ENCODE results near the gene PDE9A. TPM values are rescaled to one million over a fixed set of nuclear protein-coding genes. Genes with fewer than 3 reads are reported as not detected.

The PDE9A gene
- total RNA-seq, 3 donors from 2014 or later: 3.0 to 14.7 (median 10.5) TPM

DNA sequence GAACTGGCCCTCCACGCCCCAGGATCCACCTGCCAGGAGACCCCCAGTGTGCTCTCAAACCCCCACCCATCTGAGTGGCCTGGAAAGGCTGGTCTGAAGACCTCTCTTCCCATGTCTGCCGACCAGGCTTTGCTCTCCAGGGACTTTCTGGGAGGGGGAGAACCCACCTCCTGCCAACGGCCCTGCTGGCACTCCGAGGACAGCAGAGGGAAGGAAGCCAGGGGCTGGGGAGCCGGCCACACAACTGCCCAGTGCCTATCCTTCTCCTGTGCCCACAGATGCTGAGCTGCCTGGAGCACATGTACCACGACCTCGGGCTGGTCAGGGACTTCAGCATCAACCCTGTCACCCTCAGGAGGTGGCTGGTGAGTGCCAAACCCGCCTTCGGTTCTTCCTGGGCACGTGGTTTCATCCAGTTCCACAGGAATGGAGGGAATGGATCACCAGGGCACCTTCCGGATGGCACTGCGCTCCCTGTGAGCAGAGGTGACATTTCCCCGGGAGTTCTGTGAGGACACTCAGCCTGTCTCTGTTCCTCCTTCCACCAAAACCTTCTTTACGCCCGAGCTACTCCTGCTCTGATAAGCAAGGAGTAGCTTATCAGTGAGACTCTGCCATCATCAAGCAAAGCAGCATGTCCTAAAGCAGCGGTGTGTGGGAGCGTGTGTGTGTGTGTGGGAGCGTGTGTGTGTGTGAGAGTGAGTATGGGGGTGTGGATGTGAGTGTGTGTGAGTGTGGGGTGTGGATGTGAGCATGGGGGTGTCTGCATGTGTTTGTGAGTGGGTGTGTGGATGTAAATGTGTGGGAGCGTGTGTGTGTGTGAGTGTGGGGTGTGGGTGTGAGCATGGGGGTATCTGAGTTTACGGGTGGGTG is 105.5 kb downstream of the PDE9A start:
- Histone ChIP-seq H3K4me3 (no peak overlapping the region), H3K36me3 (no peaks in the 10 kb centered on the region), H3K27ac (no peak overlapping the region), H3K9me3 (no peaks in the 10 kb centered on the region), H3K4me1 (no peaks in the 10 kb centered on the region), H3K27me3 (no peaks in the 10 kb centered on the region)
- DNase-seq (ENCODE audit: low spot score in 2 of 2): no peak
- intact Hi-C loops (cut with DNase I; ENCODE audit: low total_unique reads): no loop called here
- TF ChIP-seq CTCF (IDR thresholded peaks at IDR 0.05) (no peak), POLR2AphosphoS5 (IDR thresholded peaks at IDR 0.05) (no peak), POLR2A (IDR thresholded peaks at IDR 0.05) (no peak)

GRCh38 chr21:42759594-42759927 is 106.1 kb downstream of the PDE9A start:
- DNase-seq (ENCODE audit: low spot score in 2 of 2): no peak
- Histone ChIP-seq H3K27me3 (no peaks in the 10 kb centered on the region), H3K4me1 (no peaks in the 10 kb centered on the region), H3K36me3 (no peaks in the 10 kb centered on the region), H3K4me3 (no peak overlapping the region), H3K9me3 (no peaks in the 10 kb centered on the region), H3K27ac (no peak overlapping the region)
- intact Hi-C loops (cut with DNase I; ENCODE audit: low total_unique reads): no loop called here
- TF ChIP-seq CTCF (IDR thresholded peaks at IDR 0.05) (no peak), POLR2AphosphoS5 (IDR thresholded peaks at IDR 0.05) (no peak), POLR2A (IDR thresholded peaks at IDR 0.05) (no peak)

GRCh38 chr21:42760361-42760950 is 107.0 kb downstream of the PDE9A start:
- intact Hi-C loops (cut with DNase I; ENCODE audit: low total_unique reads): no loop called here
- Histone ChIP-seq H3K27me3 (no peaks in the 10 kb centered on the region), H3K36me3 (no peaks in the 10 kb centered on the region), H3K4me3 (no peak overlapping the region), H3K9me3 (no peaks in the 10 kb centered on the region), H3K27ac (no peak overlapping the region), H3K4me1 (no peaks in the 10 kb centered on the region)
- no peak for DNase-seq (ENCODE audit: low spot score in 2 of 2)
- no peak for TF ChIP-seq CTCF (IDR thresholded peaks at IDR 0.05)
- TF ChIP-seq POLR2AphosphoS5 (IDR thresholded peaks at IDR 0.05): no peak
- TF ChIP-seq POLR2A (IDR thresholded peaks at IDR 0.05): no peak

GRCh38 chr21:42760951-42761751 is 107.7 kb downstream of the PDE9A start:
- TF ChIP-seq CTCF (IDR thresholded peaks at IDR 0.05): no peak
- TF ChIP-seq POLR2AphosphoS5 (IDR thresholded peaks at IDR 0.05): no peak
- TF ChIP-seq POLR2A (IDR thresholded peaks at IDR 0.05): no peak
- H3K36me3 ChIP-seq: no peaks in the 10 kb centered on the region
- intact Hi-C loops (cut with DNase I; ENCODE audit: low total_unique reads): no loop called here

More at GRCh38 chr21:42760951-42761751, 107.7 kb downstream of the PDE9A start:
- H3K4me1 ChIP-seq: no peaks in the 10 kb centered on the region
- no peaks in the 10 kb centered on the region for H3K27me3 ChIP-seq
- no peaks in the 10 kb centered on the region for H3K9me3 ChIP-seq
- H3K4me3 ChIP-seq: no peak overlapping the region
- H3K27ac ChIP-seq: no peak overlapping the region
- no peak for DNase-seq (ENCODE audit: low spot score in 2 of 2)

Measured in breast epithelium (tissue), 4 donors.